IMR-90 (cell line): ENCODE results near the gene GOLPH3L. TPM values are rescaled to one million over a fixed set of nuclear protein-coding genes. Genes with fewer than 3 reads are reported as not detected.
A peak's percentile ranks its signal among the peaks of the same experiment; 100 is the strongest.

Experiments
- ATAC-seq: fragments of 200-7000 bp; cut with Tn5 transposase; 2 replicates; pipeline ENCODE4 v1.9.1; 2020; ENCODE audit warnings: low read depth, mild to moderate bottlenecking, moderate library complexity
- BruUV-seq: library from RNA; stranded (reverse); fragments of 400-500 nt; replicated peaks from 2 replicates; lab custom pipeline; 2021; lab: Mats Ljungman, UMichigan
- CTCF ChIA-PET: fragments of 300-600 bp; formaldehyde crosslinking; extraction: SDS; loops from one replicate; lab custom pipeline; 2021; ENCODE audit warnings: antibody characterized with exemption; lab: Yijun Ruan, JAX
- POLR2A ChIA-PET: fragments of 300-600 bp; sonication (Branson Sonifier 250); formaldehyde crosslinking; loops from one replicate; lab custom pipeline; 2022; ENCODE audit warnings: antibody characterized with exemption; ENCODE audit not compliant: unreplicated experiment; lab: Charles Lee
- DNase-seq: peaks from one replicate; pipeline ENCODE4 v3.0.0; 2013
- H2AFZ ChIP-seq: replicated peaks from 2 replicates; pipeline ENCODE3; 2013; ENCODE audit warnings: low read length, mild to moderate bottlenecking; ENCODE audit not compliant: poor library complexity
- H2AK5ac ChIP-seq: 2 replicates; pipeline ENCODE4 v1.6.1; 2013; ENCODE audit warnings: low read depth, low read length, inconsistent platforms
- H2AK9ac ChIP-seq: replicated peaks from 2 replicates; pipeline ENCODE3; 2013; ENCODE audit warnings: mild to moderate bottlenecking, low read depth, low read length, moderate library complexity; ENCODE audit not compliant: poor library complexity
- H2BK120ac ChIP-seq: 2 replicates; pipeline ENCODE4 v1.6.1; 2013; ENCODE audit warnings: low read depth, low read length, inconsistent platforms
- H2BK15ac ChIP-seq: 3 replicates; pipeline ENCODE4 v1.6.1; 2013; ENCODE audit warnings: low read depth, low read length, inconsistent platforms
- H2BK20ac ChIP-seq: 2 replicates; pipeline ENCODE4 v1.6.1; 2013; ENCODE audit warnings: low read depth, mild to moderate bottlenecking, inconsistent platforms, low read length, moderate library complexity
- H2BK5ac ChIP-seq: 2 replicates; pipeline ENCODE4 v1.6.1; 2013; ENCODE audit warnings: mild to moderate bottlenecking, low read depth, low read length, inconsistent platforms; ENCODE audit not compliant: poor library complexity, severe bottlenecking
- H3K14ac ChIP-seq: replicated peaks from 2 replicates; pipeline ENCODE4 v1.6.1; 2013; ENCODE audit warnings: low read depth, low read length, inconsistent platforms
- H3K18ac ChIP-seq: 2 replicates; pipeline ENCODE4 v1.6.1; 2013; ENCODE audit warnings: low read depth, low read length, control low read depth
- H3K23ac ChIP-seq: 2 replicates; pipeline ENCODE4 v1.6.1; 2013; ENCODE audit warnings: low read depth, low read length, inconsistent platforms
- H3K27ac ChIP-seq: 2 replicates; pipeline ENCODE4 v1.5.1; 2013; ENCODE audit warnings: mild to moderate bottlenecking, control low read depth, low read length; ENCODE audit not compliant: insufficient read depth
- H3K27me3 ChIP-seq: 2 replicates; pipeline ENCODE4 v1.6.1; 2013; ENCODE audit warnings: low read length; ENCODE audit not compliant: control insufficient read depth, insufficient read depth
- H3K36me3 ChIP-seq: 2 replicates; pipeline ENCODE4 v1.6.1; 2013; ENCODE audit warnings: low read length, mixed read lengths; ENCODE audit not compliant: control insufficient read depth, insufficient read depth
- H3K4ac ChIP-seq: 2 replicates; pipeline ENCODE4 v1.6.1; 2013; ENCODE audit warnings: low read depth, low read length, inconsistent platforms
- H3K4me1 ChIP-seq: 2 replicates; pipeline ENCODE4 v1.6.1; 2013; ENCODE audit warnings: low read length, mixed read lengths; ENCODE audit not compliant: control insufficient read depth, insufficient read depth
- H3K4me2 ChIP-seq: 2 replicates; pipeline ENCODE4 v1.6.1; 2013; ENCODE audit warnings: low read depth, mild to moderate bottlenecking, control low read depth, low read length, moderate library complexity
- H3K4me3 ChIP-seq: 2 replicates; pipeline ENCODE4 v1.5.1; 2013; ENCODE audit warnings: low read depth, mild to moderate bottlenecking, control low read depth, low read length, moderate library complexity; ENCODE audit not compliant: insufficient read depth
- H3K56ac ChIP-seq: 2 replicates; pipeline ENCODE4 v1.6.1; 2013; ENCODE audit warnings: low read length, inconsistent platforms; ENCODE audit not compliant: insufficient read depth; ENCODE audit errors: extremely low read depth
- H3K79me1 ChIP-seq, 2 experiments: 2 replicates each; pipeline ENCODE4 v1.6.1; 2013; ENCODE audit warnings: low read length in 2 of 2, inconsistent platforms in 1 of 2, low read depth in 1 of 2
- H3K9ac ChIP-seq: 2 replicates; pipeline ENCODE4 v1.6.1; 2013; ENCODE audit warnings: low read depth, low read length, control low read depth
- H3K9me1 ChIP-seq: 2 replicates; pipeline ENCODE4 v1.6.1; 2013; ENCODE audit warnings: low read length, inconsistent platforms; ENCODE audit not compliant: insufficient read depth
- H3K9me3 ChIP-seq: 2 replicates; pipeline ENCODE4 v1.6.1; 2013; ENCODE audit warnings: low read length; ENCODE audit not compliant: control insufficient read depth, insufficient read depth
- H4K20me1 ChIP-seq: 2 replicates; pipeline ENCODE4 v1.6.1; 2013; ENCODE audit warnings: low read length, inconsistent platforms; ENCODE audit not compliant: insufficient read depth
- H4K5ac ChIP-seq: 2 replicates; pipeline ENCODE4 v1.6.1; 2013; ENCODE audit warnings: mild to moderate bottlenecking, low read depth, low read length, control low read depth
- H4K8ac ChIP-seq, 2 experiments: 2 replicates each; pipeline ENCODE4 v1.6.1; 2013; ENCODE audit warnings: low read depth in 2 of 2, low read length in 2 of 2, control low read depth in 1 of 2, inconsistent platforms in 1 of 2
- H4K91ac ChIP-seq: 2 replicates; pipeline ENCODE4 v1.6.1; 2013; ENCODE audit warnings: low read depth, low read length, inconsistent platforms; ENCODE audit not compliant: insufficient read depth
- BHLHE40 ChIP-seq: fragments of 150-350 bp; IDR thresholded peaks from 2 replicates; pipeline ENCODE4 v1.6.1; 2016; ENCODE audit warnings: mild to moderate bottlenecking, low read depth, low read length
- CEBPB ChIP-seq: IDR thresholded peaks from 2 replicates; pipeline ENCODE4 v1.6.1; 2012; ENCODE audit warnings: low read depth, low read length, improper control_type of control experiment
- CHD1 ChIP-seq: IDR thresholded peaks from 2 replicates; pipeline ENCODE4 v1.6.1; 2012; ENCODE audit warnings: low read depth, low read length, improper control_type of control experiment
- FOS ChIP-seq: fragments of 150-350 bp; IDR thresholded peaks from 2 replicates; pipeline ENCODE4 v1.6.1; 2016; ENCODE audit warnings: low read depth, low read length
- MAFK ChIP-seq: IDR thresholded peaks from 2 replicates; pipeline ENCODE4 v1.6.1; 2012; ENCODE audit warnings: low read depth, low read length, improper control_type of control experiment
- MAZ ChIP-seq: IDR thresholded peaks from 2 replicates; pipeline ENCODE4 v1.6.1; 2012; ENCODE audit warnings: low read depth, mild to moderate bottlenecking, low read length, improper control_type of control experiment, moderate library complexity, borderline replicate concordance
- MXI1 ChIP-seq: IDR thresholded peaks from 2 replicates; pipeline ENCODE4 v1.6.1; 2012; ENCODE audit warnings: low read depth, mild to moderate bottlenecking, low read length, moderate library complexity, borderline replicate concordance
- NFE2L2 ChIP-seq: fragments of 150-350 bp; IDR thresholded peaks from 2 replicates; pipeline ENCODE4 v1.6.1; 2016; ENCODE audit warnings: low read depth, mild to moderate bottlenecking, low read length
- POLR2A ChIP-seq: IDR thresholded peaks from 2 replicates; pipeline ENCODE4 v1.6.1; 2012; ENCODE audit warnings: mild to moderate bottlenecking, low read depth, low read length
- RAD21 ChIP-seq: IDR thresholded peaks from 2 replicates; pipeline ENCODE4 v1.6.1; 2012; ENCODE audit warnings: low read length, improper control_type of control experiment
- RFX5 ChIP-seq: IDR thresholded peaks from 2 replicates; pipeline ENCODE4 v1.8.0; 2012; ENCODE audit warnings: low read depth, mild to moderate bottlenecking, low read length, moderate library complexity
- WGBS, 2 experiments: methylation state at CpG; one replicate each; pipeline versions ENCODE4 v1.1.5 to v1.1.7; 2013; ENCODE audit warnings: missing lambda C conversion rate in 2 of 2; ENCODE audit not compliant: insufficient read length in 1 of 2; ENCODE audit errors: extremely low coverage in 2 of 2; 5-methylcytosine and 5-hydroxymethylcytosine counted together
- dilution Hi-C: fragments of 300-500 bp; cut with HindIII; formaldehyde crosslinking; loops from one replicate; pipeline ENCODE4 v1.14.3; 2018; ENCODE audit warnings: low sequenced_read_pairs; ENCODE audit not compliant: unreplicated experiment
- in situ Hi-C: fragments of 300-500 bp; cut with MboI; formaldehyde crosslinking; loops from 3 replicates; pipeline ENCODE4 v1.14.3; 2019; ENCODE audit warnings: low sequenced_read_pairs, inconsistent platforms, mixed read lengths
- intact Hi-C: fragments of 100-400 bp; cut with micrococcal nuclease; formaldehyde crosslinking; loops from 2 replicates; pipeline ENCODE4 v1.10.0; 2022
- polyA plus RNA-seq, 3 experiments: library from polyadenylated mRNA; depleted of rRNA; stranded (reverse); fragments of >200 nt; gene quantifications; 2 replicates each; pipeline ENCODE4 v1.2.3, GENCODE V29; 2012; ENCODE audit warnings: low replicate concordance in 1 of 3
- total RNA-seq: library from RNA; depleted of rRNA; stranded (reverse); fragments of >200 nt; gene quantifications from 2 replicates; pipeline ENCODE4 v1.2.3, GENCODE V29; 2012
- TF ChIP-seq, protein P1 (sequence below): conservative IDR thresholded peaks from 2 replicates; pipeline ENCODE4 v1.5.1; 2012; ENCODE audit warnings: mild to moderate bottlenecking, low read depth, low read length, improper control_type of control experiment
- TF ChIP-seq, protein P2 (sequence below): fragments of 150-350 bp; IDR thresholded peaks from 2 replicates; pipeline ENCODE4 v1.6.1; 2017; ENCODE audit warnings: mild to moderate bottlenecking, antibody characterized with exemption, low read length, low read depth

Gene GOLPH3L
- total and polyA plus RNA-seq, 2 of the 4 experiments (the other 2 are of a cell fraction): 9.5 to 11.0 TPM

- 0% methylated on average over 19 of the region's 49 CpGs; no CpG with 5 or more reads in 1 of the 2 experiments for WGBS, 2 experiments
- peak; percentile 83 for TF ChIP-seq POLR2A
- TF ChIP-seq RAD21: no peak
- no peak for TF ChIP-seq NFE2L2
- TF ChIP-seq CHD1: no peak
- TF ChIP-seq, protein P1, sequence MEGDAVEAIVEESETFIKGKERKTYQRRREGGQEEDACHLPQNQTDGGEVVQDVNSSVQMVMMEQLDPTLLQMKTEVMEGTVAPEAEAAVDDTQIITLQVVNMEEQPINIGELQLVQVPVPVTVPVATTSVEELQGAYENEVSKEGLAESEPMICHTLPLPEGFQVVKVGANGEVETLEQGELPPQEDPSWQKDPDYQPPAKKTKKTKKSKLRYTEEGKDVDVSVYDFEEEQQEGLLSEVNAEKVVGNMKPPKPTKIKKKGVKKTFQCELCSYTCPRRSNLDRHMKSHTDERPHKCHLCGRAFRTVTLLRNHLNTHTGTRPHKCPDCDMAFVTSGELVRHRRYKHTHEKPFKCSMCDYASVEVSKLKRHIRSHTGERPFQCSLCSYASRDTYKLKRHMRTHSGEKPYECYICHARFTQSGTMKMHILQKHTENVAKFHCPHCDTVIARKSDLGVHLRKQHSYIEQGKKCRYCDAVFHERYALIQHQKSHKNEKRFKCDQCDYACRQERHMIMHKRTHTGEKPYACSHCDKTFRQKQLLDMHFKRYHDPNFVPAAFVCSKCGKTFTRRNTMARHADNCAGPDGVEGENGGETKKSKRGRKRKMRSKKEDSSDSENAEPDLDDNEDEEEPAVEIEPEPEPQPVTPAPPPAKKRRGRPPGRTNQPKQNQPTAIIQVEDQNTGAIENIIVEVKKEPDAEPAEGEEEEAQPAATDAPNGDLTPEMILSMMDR: no peak
- TF ChIP-seq MAFK: no peak
- TF ChIP-seq RFX5: peak; percentile 61
- TF ChIP-seq, protein P2, sequence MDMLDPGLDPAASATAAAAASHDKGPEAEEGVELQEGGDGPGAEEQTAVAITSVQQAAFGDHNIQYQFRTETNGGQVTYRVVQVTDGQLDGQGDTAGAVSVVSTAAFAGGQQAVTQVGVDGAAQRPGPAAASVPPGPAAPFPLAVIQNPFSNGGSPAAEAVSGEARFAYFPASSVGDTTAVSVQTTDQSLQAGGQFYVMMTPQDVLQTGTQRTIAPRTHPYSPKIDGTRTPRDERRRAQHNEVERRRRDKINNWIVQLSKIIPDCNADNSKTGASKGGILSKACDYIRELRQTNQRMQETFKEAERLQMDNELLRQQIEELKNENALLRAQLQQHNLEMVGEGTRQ: peak; percentile 48; the same call in 1 of the 2 replicates
- TF ChIP-seq MXI1: no peak
- peak; percentile 19; the same call in 1 of the 2 replicates for TF ChIP-seq BHLHE40
- TF ChIP-seq CEBPB: peak; percentile 85
- peak; percentile 78 for TF ChIP-seq FOS
- peak; percentile 50; the same call in 1 of the 2 replicates for TF ChIP-seq MAZ
These were observed 67.6 kb downstream of the GOLPH3L start, which contains the start of gene ENSA for GRCh38 chr1:150629115-150629928. TSS of gene ENSA (minus strand) at chr1:150629612. CDS start at chr1:150629470, 142 bp downstream.

More at GRCh38 chr1:150629115-150629928, 67.6 kb downstream of the GOLPH3L start, which contains the start of gene ENSA:
- Histone ChIP-seq H3K9ac (peak within 1 kb of the TSS; percentile 84), H3K23ac (peak within 1 kb of the TSS; percentile 94; the same call in 1 of the 2 replicates), H4K8ac (peak within 1 kb of the TSS; percentile 22 to 97; a peak in 3 of 4 replicates), H3K4me2 (peak within 1 kb of the TSS; percentile 95), H3K56ac (peak within 1 kb of the TSS; percentile 84), H3K9me3 (no peaks in the 10 kb centered on the region), H3K79me1 (peaks cover 21 to 39% of the 10 kb centered on the region in 2 experiments), H3K14ac (peak within 1 kb of the TSS; percentile 91), H2BK20ac (no peak within 1 kb of the TSS), H3K36me3 (peaks cover 6% of the 10 kb centered on the region), H4K91ac (peak within 1 kb of the TSS; percentile 41), H2BK5ac (peak within 1 kb of the TSS; percentile 73), H2AK9ac (peak within 1 kb of the TSS; percentile 89), H2AFZ (peak within 1 kb of the TSS; percentile 85), H3K4me3 (peak within 1 kb of the TSS; percentile 54), H3K27me3 (no peaks in the 10 kb centered on the region), H3K27ac (peak within 1 kb of the TSS; percentile 70), H3K18ac (no peak within 1 kb of the TSS; the same call in 1 of the 2 replicates), H3K9me1 (peaks cover 3% of the 10 kb centered on the region), H2BK15ac (no peak within 1 kb of the TSS), H3K4ac (peak within 1 kb of the TSS; percentile 89), H4K5ac (peak within 1 kb of the TSS; percentile 90; the same call in 1 of the 2 replicates), H4K20me1 (no peaks in the 10 kb centered on the region; the same call in 1 of the 2 replicates), H3K4me1 (no peaks in the 10 kb centered on the region; the same call in 1 of the 2 replicates), H2AK5ac (peak within 1 kb of the TSS; percentile 77), H2BK120ac (peak within 1 kb of the TSS; percentile 24; the same call in 1 of the 2 replicates)
- ChIA-PET CTCF (interaction anchor here (1.0 to 1.6 kb wide), 4 partner anchors 10 to 371 kb away, joined by 3 to 7 read pairs (median 4); no protein-coding TSS in a partner anchor), POLR2A (interaction anchor here (0.6 to 1.1 kb wide), 3 partner anchors 9 to 51 kb away, joined by 3 read pairs; partner anchors contain the start of gene MCL1)
- ATAC-seq (peak; percentile 96), DNase-seq (peak; percentile 100)
- in situ Hi-C loops (no loop called here), intact Hi-C loops (loop anchor here (2.0 kb wide), 1 partner anchor 183 kb away; no protein-coding TSS in a partner anchor), dilution Hi-C loops (no loop called here)
- no TSS peak for BruUV-seq
